Epithelial cell of esophagus (primary cell): Measurements from ENCODE around the gene SPAG6.

Source experiments
- DNase-seq: peaks from one replicate; pipeline ENCODE4 v3.0.0; 2010; ENCODE audit warnings: low read depth
- H3K4me3 ChIP-seq: 2 replicates; pipeline ENCODE4 v1.5.1; 2011; ENCODE audit warnings: mild to moderate bottlenecking, low read length, control low read depth
- CTCF ChIP-seq: IDR thresholded peaks from 2 replicates; pipeline ENCODE4 v1.5.1; 2011; ENCODE audit warnings: low read depth, mild to moderate bottlenecking, low read length, control low read depth, inconsistent platforms; ENCODE audit not compliant: insufficient read depth; ENCODE audit errors: missing control alignments

SPAG6 gene

DNA sequence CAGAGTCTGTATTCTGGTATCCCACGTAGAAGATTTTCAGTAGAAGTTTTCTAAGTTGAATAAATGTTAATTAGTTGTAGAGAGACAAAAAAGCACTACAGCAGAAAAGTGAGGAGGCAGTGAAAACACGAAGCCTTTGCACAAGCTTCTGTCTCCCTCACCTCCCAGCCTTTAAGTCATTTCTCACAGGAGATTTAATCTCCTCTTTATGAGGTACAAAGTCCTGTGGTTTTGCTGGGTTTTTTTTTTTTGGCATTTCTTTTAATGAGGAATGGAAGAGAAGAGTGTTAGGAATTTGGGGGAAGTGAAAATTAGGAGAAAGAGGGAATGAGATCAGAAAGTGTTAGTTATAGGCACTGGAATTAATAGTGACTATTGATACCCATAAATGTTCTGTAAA, 21.5 kb downstream of the SPAG6 start:
- no peak for TF ChIP-seq CTCF
- no peak for DNase-seq
- no peak overlapping the region for H3K4me3 ChIP-seq

DNA sequence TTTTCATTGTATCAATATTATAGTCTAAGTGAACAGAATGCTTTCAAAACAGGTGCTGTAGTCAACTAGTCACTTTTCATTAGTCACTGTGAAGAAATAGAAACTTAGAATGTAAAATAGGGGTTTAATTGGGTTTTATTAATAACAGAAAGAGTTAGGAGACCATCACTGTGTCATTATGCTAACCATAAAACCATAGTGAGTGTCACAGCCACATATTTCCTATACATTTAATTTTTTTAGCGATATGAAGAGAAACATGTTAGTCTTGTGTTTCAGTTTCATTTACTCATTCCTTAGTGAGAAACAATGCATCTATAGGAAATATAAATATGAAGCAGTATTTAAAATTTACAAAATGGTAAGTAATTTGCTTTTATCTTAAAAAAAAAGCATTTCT, 22.2 kb downstream of the SPAG6 start:
- TF ChIP-seq CTCF, result no peak
- no peak overlapping the region for H3K4me3 ChIP-seq
- DNase-seq, result no peak

- no peak overlapping the region for H3K4me3 ChIP-seq
- DNase-seq, result no peak
- TF ChIP-seq CTCF, result no peak
Observed at GRCh38 chr10:22368402-22368801, 23.1 kb downstream of the SPAG6 start.

- DNase-seq, result no peak
- no peak for TF ChIP-seq CTCF
- H3K4me3 ChIP-seq, result no peak overlapping the region
Observed at GRCh38 chr10:22368981-22369380, 23.7 kb downstream of the SPAG6 start.

GRCh38 chr10:22369434-22370072, 24.3 kb downstream of the SPAG6 start:
- DNase-seq, result peak; percentile 62
- no peak for TF ChIP-seq CTCF
- H3K4me3 ChIP-seq, result no peak overlapping the region

GRCh38 chr10:22370320-22370719, 25.0 kb downstream of the SPAG6 start:
- no peak for TF ChIP-seq CTCF
- no peak for DNase-seq
- no peak overlapping the region for H3K4me3 ChIP-seq

- TF ChIP-seq CTCF, result no peak
- no peak overlapping the region for H3K4me3 ChIP-seq
- no peak for DNase-seq
Observed at GRCh38 chr10:22372298-22372697, 27.0 kb downstream of the SPAG6 start.
